GM21381 (cell line): ENCODE data around the gene TSC22D4.
"Not testable (repeated sequence)": the region's sequence is repeated elsewhere in the genome, so short reads cannot be mapped to it uniquely, and the experiment has no call there.

Source experiments
- ATAC-seq: cut with Tn5 transposase; IDR thresholded peaks from one replicate; pipeline ENCODE4 v1.9.1; 2021; ENCODE audit warnings: mild to moderate bottlenecking, moderate library complexity; ENCODE audit not compliant: unreplicated experiment

The TSC22D4 gene

DNA sequence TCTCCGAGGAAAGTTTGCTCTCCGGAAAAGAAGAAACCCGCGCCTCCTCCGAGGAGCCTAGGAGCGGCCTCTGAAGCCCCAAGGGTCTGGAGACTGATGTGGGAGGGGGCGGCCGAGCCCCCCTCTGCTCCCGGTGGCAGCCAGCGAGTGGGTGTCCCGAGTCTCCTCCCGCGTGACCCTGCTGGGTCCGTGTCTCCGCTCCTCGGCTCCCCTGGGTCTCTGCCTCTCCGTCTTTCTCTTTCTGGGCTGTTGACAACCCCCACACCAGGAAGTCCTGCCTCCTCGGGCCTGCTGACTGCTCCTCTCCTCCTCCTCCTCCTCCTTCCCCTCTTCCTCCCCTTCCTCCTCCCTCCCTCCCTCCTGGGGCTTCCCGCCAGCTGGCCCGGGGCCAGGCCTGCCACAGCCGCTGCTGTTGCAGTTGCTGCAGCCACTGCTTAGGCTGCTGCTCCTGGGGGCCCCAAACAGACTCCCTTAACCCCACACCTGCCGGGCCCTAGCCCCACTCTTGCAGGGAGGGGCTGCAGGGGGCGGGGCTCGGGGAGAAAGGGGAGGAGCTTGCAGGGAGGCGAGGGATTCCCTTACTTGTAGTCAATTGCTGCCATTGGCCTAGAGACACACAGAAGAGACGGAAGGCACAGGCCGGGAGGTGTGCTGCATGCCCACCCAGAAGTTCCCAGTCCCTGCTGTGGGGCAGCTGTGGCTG is at the start of gene TSC22D4:
Gene TSC22D4 (minus strand): TSS at position 257 of the 703 bp plus-strand sequence. CDS start 1,176 bp downstream, outside the sequence.
- peak; percentile 60 for ATAC-seq

DNA sequence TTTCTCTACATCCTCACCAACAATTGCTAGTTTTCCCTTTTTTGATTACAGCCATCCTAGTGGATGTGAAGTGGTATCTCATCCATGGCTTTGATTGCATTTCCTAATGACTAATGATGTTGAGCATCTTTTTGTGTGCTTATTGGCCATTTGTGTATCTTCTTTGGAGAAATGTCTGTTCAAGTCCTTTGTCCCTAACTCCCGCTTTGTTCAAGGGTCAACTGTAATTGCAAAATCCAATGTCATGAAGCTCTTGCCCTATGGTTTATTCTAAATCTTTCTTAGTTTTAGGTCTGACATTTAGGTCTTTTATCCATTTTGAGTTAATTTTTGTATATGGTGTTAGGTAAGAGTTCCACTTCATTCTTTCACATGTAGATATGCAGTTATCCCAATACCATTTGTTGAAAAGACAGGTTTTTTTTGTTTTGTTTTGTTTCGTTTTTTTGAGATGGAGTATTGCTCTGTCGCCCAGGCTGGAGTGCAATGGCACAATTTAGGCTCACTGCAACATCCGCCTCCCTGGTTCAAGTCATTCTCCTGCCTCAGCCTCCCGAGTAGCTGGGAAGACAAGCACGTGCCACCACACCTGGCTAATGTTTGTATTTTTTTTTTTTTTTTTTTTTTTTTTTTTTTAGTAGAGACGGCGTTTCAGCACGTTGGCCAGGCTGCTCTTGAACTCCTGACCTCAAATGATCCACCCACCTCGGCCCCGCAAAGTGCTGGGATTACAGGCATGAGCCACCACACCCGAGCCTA is 49.3 kb upstream of the TSC22D4 start:
- ATAC-seq: not testable (repeated sequence)

DNA sequence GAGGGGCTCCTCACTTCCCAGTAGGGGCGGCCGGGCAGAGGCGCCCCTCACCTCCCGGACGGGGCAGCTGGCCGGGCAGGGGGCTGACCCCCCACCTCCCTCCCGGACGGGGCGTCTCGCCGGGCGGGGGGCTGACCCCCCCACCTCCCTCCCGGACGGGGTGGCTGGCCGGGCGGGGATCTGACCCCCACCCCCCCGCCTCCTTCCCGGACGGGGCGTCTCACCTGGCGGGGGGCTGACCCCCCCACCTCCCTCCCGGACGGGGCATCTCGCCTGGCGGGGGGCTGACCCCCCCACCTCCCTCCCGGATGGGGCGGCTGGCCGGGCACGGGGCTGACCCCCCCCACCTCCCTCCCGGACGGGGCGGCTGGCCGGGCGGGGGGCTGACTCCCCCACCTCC is 44.2 kb upstream of the TSC22D4 start:
- ATAC-seq: not testable (repeated sequence)

DNA sequence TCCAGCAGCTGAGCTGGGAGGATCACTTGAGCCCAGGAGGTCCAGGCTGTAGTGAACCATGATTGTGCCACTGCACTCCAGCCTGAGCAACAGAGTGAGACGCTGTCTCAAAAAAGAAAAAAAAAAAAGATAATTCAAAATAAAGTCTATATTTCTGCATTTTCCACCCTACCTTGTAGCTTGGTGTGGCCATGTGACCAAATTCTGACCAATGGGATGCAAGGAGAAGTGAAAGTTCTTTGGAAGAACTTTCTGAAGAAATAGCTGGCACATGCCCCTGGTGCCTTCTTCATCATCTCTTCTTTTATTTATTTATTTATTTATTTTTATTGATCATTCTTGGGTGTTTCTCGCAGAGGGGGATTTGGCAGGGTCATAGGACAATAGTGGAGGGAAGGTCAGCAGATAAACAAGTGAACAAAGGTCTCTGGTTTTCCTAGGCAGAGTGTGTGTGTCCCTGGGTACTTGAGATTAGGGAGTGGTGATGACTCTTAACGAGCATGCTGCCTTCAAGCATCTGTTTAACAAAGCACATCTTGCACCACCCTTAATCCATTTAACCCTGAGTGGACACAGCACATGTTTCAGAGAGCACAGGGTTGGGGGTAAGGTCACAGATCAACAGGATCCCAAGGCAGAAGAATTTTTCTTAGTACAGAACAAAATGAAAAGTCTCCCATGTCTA is 43.0 kb upstream of the TSC22D4 start:
- not testable (repeated sequence) for ATAC-seq

DNA sequence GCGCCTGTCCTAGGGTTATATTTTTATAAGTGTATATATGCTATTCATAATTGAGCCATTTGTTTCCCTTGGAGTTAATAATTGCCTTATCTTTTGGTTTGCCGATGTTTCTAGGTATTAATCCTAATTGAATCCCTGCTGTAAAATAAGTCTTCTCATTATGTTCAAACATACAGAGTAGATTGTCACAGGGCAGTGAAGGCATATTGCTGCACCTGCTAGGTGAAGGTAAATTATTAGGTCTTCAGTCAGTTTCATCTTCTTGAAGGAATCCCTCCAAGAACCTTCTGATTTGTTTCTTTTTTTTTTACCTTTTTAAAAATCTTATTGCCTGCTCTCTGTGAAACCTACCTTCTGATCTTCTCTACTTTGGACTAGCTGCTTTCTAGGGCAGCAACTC is 42.1 kb upstream of the TSC22D4 start:
- ATAC-seq: no peak

DNA sequence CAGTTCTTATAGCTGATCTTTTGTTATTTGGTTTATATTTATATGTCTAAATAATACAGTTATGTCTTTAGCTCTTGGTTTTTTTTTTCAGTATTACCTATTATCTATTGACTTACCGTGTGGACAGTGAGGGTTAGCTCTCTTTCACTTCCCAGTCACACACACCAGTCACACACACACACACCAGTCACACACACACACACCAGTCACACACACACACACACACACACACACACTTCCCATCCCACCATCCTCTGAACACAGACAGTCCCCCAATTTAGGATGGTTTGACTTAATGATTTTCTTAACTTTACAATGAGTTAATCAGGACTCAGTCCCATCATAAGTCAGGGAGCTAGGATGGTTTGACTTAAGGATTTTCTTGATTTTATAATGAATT is 41.1 kb upstream of the TSC22D4 start:
- ATAC-seq: no peak

DNA sequence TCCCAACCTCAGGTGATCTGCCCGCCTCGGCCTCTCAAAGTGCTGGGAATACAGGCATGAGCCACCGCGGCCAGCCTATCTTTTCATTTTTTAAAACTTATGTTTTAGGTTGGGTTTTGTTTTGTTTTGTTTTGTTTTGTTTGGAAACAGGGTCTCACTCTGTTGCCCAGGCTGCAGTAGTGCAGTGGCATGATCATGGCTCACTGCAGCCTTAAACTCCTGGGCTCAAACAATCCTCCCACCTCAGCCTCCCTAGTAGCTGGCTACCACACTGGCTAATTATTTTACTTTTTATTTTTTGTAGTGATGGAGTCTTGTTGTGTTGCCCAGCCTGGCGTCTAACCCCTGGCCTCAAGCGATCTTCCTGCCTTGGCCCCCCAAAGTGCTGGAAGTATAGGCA is 40.6 kb upstream of the TSC22D4 start:
- no peak for ATAC-seq

DNA sequence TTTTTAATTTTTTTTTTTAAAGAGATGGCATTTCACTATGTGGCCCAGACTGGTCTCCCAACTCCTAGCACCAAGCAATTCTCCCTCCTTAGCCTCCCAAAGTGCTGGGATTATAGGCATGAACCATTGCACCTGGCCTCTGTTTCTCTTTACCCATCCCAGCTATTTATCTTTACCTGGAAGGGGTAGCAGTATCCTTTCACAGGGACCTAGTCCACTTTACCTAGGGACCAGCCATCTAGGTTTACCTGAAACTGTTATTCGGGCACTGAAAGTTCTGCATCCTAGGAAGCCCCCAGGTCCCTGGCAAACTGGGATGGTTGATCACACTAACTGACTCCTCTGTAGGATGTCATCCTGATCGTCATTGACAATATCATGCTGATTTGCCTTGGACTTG is 38.3 kb upstream of the TSC22D4 start:
- ATAC-seq: no peak

DNA sequence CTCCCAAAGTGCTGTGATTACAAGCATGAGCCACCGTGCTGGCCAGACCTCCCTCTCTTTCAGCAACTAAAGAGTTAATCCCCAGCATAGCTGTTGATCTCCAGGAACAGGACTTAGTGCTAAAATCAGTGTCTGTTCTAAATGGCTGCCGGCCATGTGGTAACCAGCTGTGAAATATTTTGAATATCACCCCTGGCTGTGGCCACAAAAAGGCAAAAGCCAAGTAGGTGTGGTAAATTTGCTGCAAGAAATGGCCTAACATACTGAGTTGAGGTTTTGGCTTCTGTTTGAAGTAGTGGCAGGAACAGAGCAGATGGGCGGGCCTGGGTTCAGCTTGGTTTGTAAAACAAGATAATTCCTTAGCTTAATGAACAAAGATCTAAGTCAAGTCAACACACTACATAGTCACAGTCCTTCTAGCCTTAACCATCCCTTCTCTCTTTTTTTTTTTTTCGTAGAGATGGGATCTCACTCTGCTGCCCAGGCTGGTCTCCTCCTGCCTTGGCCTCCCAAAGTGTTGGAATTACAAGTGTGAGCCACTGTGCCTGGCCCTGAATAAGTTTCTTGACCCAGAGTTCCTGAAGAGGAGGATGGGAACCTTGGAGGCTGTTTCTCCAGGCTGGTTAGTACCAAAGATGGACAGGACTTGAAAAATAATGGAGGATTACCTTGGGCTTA is 37.3 kb upstream of the TSC22D4 start:
- no peak for ATAC-seq

DNA sequence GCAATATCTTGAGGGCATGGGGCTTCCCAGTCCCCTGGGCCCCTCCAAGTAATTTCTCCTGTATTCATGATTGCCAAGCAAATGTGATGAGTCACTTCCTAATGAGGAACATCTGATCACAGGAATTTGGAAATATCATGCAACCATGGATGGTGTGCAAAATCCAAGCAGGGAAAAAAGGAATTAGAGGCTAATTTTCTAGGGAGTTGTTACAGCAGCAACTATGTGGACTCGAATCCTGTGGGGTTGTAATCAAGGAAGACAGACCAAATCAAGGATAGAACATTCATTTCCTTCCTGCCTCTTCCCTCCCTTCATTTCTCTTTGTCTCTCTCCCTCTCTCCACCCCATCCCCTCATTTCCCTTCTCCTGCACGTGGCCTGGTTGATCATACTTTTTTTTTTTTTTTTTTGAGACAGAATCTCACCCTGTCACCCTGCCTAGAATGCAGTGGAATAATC is 36.1 kb upstream of the TSC22D4 start:
- no peak for ATAC-seq

DNA sequence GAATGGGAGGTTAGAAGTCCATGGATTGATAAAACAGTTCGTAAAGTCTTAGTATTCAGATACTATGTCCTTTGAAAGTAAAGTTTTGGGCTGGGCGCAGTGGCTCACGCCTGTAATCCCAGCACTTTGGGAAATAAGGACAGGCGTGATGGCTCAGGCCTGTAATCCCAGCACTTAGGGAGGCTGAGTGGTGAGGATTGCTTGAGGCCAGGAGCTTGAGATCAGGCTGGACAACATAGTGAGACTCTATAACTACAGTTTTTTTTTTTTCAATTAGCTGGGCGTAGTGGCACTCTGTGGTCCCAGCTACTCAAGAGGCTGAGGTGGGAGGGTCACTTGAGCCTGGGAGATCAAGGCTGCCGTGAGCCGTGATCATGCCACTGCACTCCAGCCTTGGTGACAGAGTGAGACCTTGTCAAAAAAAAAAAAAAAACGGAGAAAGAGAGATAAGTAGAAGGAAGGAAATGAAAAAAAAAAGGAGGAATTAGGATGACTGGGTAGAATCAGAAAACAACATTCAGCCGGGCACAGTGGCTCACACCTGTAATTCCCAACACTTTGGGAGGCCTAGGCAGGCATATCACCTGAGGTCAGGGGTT is 34.3 kb upstream of the TSC22D4 start:
- ATAC-seq: no peak

DNA sequence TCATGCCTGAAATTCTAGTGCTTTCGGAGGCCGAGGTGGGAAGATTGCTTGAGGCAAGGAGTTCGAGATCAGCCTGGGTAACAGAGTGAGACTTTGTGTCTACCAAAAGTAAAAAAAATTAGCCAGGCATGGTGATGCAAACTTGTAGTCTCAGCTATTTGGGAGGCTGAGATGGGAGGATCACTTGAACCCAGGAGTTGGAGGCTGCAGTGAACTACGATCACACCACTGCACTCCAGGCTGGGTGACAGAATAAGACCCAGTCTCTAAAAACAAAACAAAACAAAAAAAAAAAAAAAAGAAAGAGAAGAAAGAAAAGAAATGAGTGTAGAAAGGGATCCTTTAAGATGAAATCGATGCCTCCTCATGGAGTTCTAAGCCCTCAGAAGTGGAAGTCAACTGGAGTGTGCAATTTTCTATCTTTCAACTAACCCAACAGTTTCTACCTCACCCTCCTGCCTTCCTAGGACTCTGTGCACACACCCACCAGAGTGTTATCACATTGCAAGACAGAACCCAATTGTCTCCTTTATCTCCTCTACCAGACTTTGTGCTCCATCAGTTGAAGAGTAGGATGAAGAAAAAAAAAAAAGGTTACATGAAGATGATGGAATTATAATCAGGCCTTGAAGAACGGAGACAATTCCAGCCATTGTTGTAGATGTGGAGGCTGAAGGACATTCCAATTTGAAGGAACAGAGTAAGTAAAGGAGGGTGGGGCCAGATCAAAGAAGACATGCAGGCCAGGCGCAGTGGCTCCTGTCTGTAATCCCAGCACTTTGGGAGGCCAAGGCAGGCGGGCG is 31.6 kb upstream of the TSC22D4 start:
- no peak for ATAC-seq

DNA sequence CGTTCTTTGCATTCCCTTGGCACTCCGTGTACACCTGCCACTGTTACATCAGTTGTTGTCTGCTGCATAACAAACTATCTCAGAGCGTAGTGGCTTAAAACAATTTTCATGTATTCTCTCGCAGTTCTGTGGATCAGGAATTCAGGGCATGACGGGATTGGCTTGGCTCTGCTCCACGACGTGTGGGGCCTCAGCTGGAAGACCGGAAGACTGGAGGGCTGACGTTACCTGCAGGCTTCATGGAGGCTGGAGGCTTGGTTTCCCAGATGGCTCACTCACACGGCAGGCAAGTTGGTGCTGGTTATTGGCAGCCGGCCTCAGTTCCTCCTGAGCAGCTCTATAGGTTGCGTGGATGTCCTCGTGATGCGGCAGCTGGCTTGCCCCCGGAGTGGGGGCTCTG is 30.2 kb upstream of the TSC22D4 start:
- ATAC-seq: no peak

DNA sequence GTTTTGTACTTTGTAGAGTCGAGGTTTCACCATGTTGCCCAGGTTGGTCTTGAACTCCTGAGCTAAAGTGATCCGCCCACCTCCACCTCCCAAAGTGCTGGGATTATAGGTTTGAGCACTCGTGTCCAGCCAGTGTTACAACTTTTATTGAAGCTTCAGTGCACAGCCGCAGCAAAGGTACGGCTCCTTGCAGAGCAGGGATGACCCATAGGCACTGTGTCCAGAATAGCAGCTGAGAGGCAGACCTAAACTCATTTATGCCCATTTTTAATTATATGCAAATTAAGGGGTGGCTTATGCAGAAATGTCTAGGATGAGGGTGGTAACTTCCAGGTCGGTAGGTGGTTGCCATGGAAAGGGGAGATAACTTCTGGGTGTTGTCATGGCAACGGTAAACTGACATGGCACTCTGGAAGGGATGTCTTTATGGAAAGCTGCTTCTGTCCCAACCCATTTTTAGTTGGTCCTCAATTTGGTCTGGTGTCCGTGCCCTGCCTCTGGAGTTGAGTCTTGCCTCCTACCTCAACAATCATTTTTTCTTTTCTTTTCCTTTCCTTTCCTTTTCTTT is 27.4 kb upstream of the TSC22D4 start:
- no peak for ATAC-seq

DNA sequence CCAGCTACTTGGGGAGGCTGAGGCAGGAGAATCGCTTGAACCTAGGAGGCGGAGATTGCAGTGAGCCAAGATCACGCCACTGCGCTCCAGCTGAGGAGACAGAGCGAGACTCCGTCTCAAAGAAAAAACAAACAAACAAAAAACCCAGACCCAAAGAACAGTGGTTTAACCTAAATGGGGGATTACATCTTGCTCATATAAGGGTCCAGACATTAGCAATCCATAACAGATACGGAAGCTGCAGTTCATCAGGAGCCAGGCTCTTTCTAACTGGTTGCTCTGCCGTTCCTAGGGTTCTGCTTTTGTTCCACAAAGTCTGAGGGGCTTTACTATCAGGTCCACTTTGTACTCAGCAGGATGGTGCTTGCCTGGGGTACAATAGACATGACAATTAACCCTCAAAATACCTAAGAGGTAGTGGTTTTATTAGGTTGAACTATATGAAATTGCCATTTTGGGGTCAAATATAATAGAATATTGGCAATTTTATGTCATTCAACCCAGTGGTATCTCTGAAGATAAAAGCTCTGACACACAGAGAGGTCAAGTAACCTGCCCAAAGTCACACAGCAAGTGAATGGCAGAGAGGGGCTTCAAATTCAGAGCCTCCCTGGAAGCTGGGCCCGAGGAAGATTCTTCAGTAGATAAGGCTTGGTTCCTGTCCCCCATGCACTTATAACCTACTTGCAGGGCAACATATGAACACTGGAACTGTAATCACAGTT is 26.0 kb upstream of the TSC22D4 start:
- ATAC-seq: no peak

DNA sequence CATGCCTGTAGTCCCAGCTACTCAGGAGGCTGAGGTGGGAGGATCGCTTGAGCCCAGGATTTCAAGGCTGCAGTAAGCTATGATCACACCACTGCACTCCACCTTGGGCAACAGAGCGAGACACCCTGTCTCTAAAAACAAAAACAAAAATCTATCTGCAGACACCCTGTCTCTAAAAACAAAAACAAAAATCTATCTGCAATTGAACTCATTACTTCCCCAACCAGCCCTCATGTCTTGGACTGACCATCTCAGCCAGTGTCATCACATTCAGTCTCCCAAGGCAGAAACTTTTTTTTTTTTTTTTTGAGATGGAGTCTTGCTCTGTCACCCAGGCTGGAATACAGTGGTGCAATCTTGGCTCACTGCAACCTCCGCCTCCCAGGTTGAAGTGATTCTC is 25.0 kb upstream of the TSC22D4 start:
- not testable (repeated sequence) for ATAC-seq

DNA sequence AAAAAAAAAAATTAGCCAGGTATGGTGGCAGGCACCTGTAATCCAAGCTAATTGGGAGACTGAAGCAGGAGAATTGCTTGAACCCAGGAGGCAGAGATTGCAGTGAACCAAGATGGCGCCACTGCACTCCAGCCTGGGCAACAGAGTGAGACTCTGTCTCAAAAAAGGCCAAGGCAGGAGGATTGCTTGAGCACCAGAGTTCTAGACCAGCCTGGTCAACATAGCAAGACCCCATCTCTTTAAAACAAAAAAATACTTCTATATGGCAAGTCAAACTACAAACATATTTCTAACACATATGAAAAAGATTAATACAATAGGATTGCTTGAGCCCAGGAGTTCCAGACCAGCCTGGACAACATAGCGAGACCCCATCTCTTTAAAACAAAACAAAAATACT is 21.7 kb upstream of the TSC22D4 start:
- ATAC-seq: not testable (repeated sequence)

DNA sequence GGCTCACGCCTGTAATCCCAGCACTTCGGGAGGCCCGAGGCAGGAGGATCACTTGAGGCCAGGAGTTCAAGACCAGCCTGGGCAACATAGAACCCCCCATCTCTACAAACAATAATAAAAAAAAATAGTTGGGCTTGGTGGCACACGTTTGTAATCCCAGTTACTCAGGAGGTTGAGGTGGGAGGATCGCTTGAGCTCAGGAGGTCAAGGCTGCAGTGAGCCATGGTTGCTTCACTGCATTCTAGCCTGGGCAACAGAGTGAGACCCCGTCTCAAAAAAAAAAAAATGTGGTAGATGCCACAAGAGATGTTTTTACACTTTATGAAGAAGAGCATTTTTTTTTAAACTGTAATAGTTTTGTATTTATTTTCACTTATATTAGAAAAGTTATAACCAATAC is 17.5 kb upstream of the TSC22D4 start:
- ATAC-seq: no peak
